Measurements from ENCODE around the gene HOXC11. TPM values are rescaled to one million over a fixed set of nuclear protein-coding genes. Genes with fewer than 3 reads are reported as not detected.

HOXC11 gene
- total and polyA plus RNA-seq, 2 of the 4 experiments (the other 2 are of a cell fraction) = not detected

GRCh38 chr12:53930591-53931255 lies 42.2 kb upstream of the HOXC11 start:
- Histone ChIP-seq H3K36me3 (ENCODE audit: control insufficient read depth, insufficient read depth, low read length) (no peaks in the 10 kb centered on the region), H3K23ac (ENCODE audit: low read depth, low read length) (no peak overlapping the region), H4K91ac (ENCODE audit: insufficient read depth, low read depth, low read length) (no peak overlapping the region), H3K4ac (ENCODE audit: low read depth, low read length) (no peak overlapping the region), H3K14ac (replicated peaks; ENCODE audit: low read depth, low read length) (no peak overlapping the region), H2BK20ac (ENCODE audit: low read depth, low read length) (no peak overlapping the region), H3K18ac (ENCODE audit: low read depth, low read length) (no peak overlapping the region), H2BK15ac (ENCODE audit: low read depth, low read length) (no peak overlapping the region), H2BK5ac (ENCODE audit: low read depth, low read length, poor library complexity, severe bottlenecking) (no peak overlapping the region), H2AFZ (replicated peaks; ENCODE audit: low read length, poor library complexity) (no peak overlapping the region), H2BK120ac (ENCODE audit: low read depth, low read length) (no peak overlapping the region), H3K27ac (ENCODE audit: insufficient read depth, low read length) (no peak overlapping the region), H3K4me3 (ENCODE audit: insufficient read depth, low read depth, low read length) (no peak overlapping the region), H3K9ac (ENCODE audit: low read depth, low read length) (no peak overlapping the region), H3K4me2 (ENCODE audit: low read depth, low read length) (no peak overlapping the region), H3K79me1 (ENCODE audit: low read depth in 1 of 2, low read length in 2 of 2) (no peaks in the 10 kb centered on the region), H3K56ac (ENCODE audit: extremely low read depth, insufficient read depth, low read length) (no peak overlapping the region), H4K20me1 (ENCODE audit: insufficient read depth, low read length) (no peaks in the 10 kb centered on the region), H3K27me3 (ENCODE audit: control insufficient read depth, insufficient read depth, low read length) (peaks cover 87% of the 10 kb centered on the region), H3K9me1 (ENCODE audit: insufficient read depth, low read length) (no peaks in the 10 kb centered on the region), H2AK5ac (ENCODE audit: low read depth, low read length) (no peak overlapping the region), H3K4me1 (ENCODE audit: control insufficient read depth, insufficient read depth, low read length) (no peaks in the 10 kb centered on the region), H3K9me3 (ENCODE audit: control insufficient read depth, insufficient read depth, low read length) (peaks cover 6% of the 10 kb centered on the region; the same call in 1 of the 2 replicates), H4K8ac (ENCODE audit: low read depth in 2 of 2, low read length in 2 of 2) (no peak overlapping the region), H4K5ac (ENCODE audit: low read depth, low read length) (no peak overlapping the region), H2AK9ac (replicated peaks; ENCODE audit: low read depth, low read length, poor library complexity) (no peak overlapping the region)
- ATAC-seq (ENCODE audit: low read depth) (no peak), DNase-seq (no peak)
- 7% methylated on average over 3 of the region's 30 CpGs; no CpG with 5 or more reads in 1 of the 2 experiments for WGBS, 2 experiments (ENCODE audit: extremely low coverage in 2 of 2, insufficient read length in 1 of 2)
- dilution Hi-C loops (cut with HindIII; ENCODE audit: low sequenced_read_pairs, unreplicated experiment) (no loop called here), intact Hi-C loops (cut with micrococcal nuclease) (no loop called here), in situ Hi-C loops (cut with MboI; ENCODE audit: low sequenced_read_pairs) (no loop called here)
- TF ChIP-seq CEBPB (IDR thresholded peaks at IDR 0.05; ENCODE audit: low read depth, low read length) = no peak
- no peak for TF ChIP-seq RFX5 (IDR thresholded peaks at IDR 0.05; ENCODE audit: low read depth, low read length)
- no peak for TF ChIP-seq CTCF (conservative IDR thresholded peaks at IDR 0.05; ENCODE audit: low read depth, low read length)
- TF ChIP-seq SMC3 (IDR thresholded peaks at IDR 0.05; ENCODE audit: low read depth, low read length) = no peak
- TF ChIP-seq MAFK (IDR thresholded peaks at IDR 0.05; ENCODE audit: low read depth, low read length) = no peak
- TF ChIP-seq NFE2L2 (IDR thresholded peaks at IDR 0.05; ENCODE audit: low read depth, low read length) = no peak
- no peak for TF ChIP-seq MAZ (IDR thresholded peaks at IDR 0.05; ENCODE audit: borderline replicate concordance, low read depth, low read length)
- TF ChIP-seq MXI1 (IDR thresholded peaks at IDR 0.05; ENCODE audit: borderline replicate concordance, low read depth, low read length) = no peak
- no peak for TF ChIP-seq USF2 (IDR thresholded peaks at IDR 0.05; ENCODE audit: low read depth, low read length)
- TF ChIP-seq FOS (IDR thresholded peaks at IDR 0.05; ENCODE audit: low read depth, low read length) = no peak
- TF ChIP-seq ELK1 (IDR thresholded peaks at IDR 0.05; ENCODE audit: borderline replicate concordance, low read depth, low read length) = no peak
- no peak for TF ChIP-seq POLR2A (IDR thresholded peaks at IDR 0.05; ENCODE audit: low read depth, low read length)
- no peak for TF ChIP-seq RCOR1 (IDR thresholded peaks at IDR 0.05; ENCODE audit: insufficient replicate concordance, low read length)
- ChIA-PET CTCF (no interaction called here), POLR2A (ENCODE audit: unreplicated experiment) (no interaction called here)
- no TSS peak for BruUV-seq (replicated peaks)
